Gastroesophageal sphincter (tissue), 2 donors: Measurements from ENCODE around the gene MAN2A2.

Experiments used
- POLR2A ChIP-seq, 2 donors: fragments of 450-650 bp; IDR thresholded peaks; one replicate each; pipeline ENCODE4 v1.6.1; 2017; ENCODE audit warnings: antibody characterized with exemption in 2 of 2, mild to moderate bottlenecking in 2 of 2, moderate library complexity in 1 of 2
- POLR2AphosphoS5 ChIP-seq: sonication (generic); formaldehyde crosslinking; IDR thresholded peaks from one replicate; pipeline ENCODE4 v1.6.1; 2017; ENCODE audit warnings: antibody characterized with exemption

- TF ChIP-seq POLR2A (IDR thresholded peaks at IDR 0.05) (no peak), POLR2AphosphoS5 (no peak)
These were observed 47.6 kb downstream of the MAN2A2 start for GRCh38 chr15:90950676-90951075.
